SU-DHL-6 (cell line): ENCODE results near the gene MARCO.
"Not testable (repeated sequence)": the region's sequence is repeated elsewhere in the genome, so short reads cannot be mapped to it uniquely, and the experiment has no call there.

Experiments
- H2AFZ ChIP-seq: fragments of 200-600 bp; sonication (generic); 2 replicates; pipeline ENCODE4 v1.6.1; 2014; ENCODE audit warnings: low read depth, mild to moderate bottlenecking, moderate library complexity, mixed read lengths, antibody characterized with exemption, low read length; ENCODE audit not compliant: severe bottlenecking
- H3F3A ChIP-seq: fragments of 200-600 bp; shearing (Covaris generic); 2 replicates; pipeline ENCODE4 v1.6.0; 2016; ENCODE audit warnings: antibody characterized with exemption, mild to moderate bottlenecking; ENCODE audit not compliant: insufficient read depth
- H3K27ac ChIP-seq: fragments of 200-600 bp; sonication (generic); 2 replicates; pipeline ENCODE4 v1.5.1; 2016; ENCODE audit warnings: low read depth, mild to moderate bottlenecking, low read length, moderate library complexity, mixed read lengths
- H3K27me3 ChIP-seq: fragments of 200-600 bp; sonication (generic), shearing (Covaris generic); 2 replicates; pipeline ENCODE4 v1.6.0; 2014; ENCODE audit warnings: mild to moderate bottlenecking, low read length
- H3K36me3 ChIP-seq: fragments of 200-600 bp; sonication (generic); 2 replicates; pipeline ENCODE4 v1.6.1; 2014; ENCODE audit warnings: mild to moderate bottlenecking, low read length, mixed read lengths
- H3K4me2 ChIP-seq: fragments of 300-600, 200-600 bp; shearing (Covaris generic), sonication (generic); 2 replicates; pipeline ENCODE4 v1.6.0; 2014; ENCODE audit warnings: low read length, low read depth, mild to moderate bottlenecking; ENCODE audit not compliant: poor library complexity, severe bottlenecking
- H3K4me3 ChIP-seq: fragments of 200-600 bp; sonication (generic); 2 replicates; pipeline ENCODE4 v1.5.1; 2014; ENCODE audit warnings: antibody characterized with exemption, low read length, mild to moderate bottlenecking, mixed read lengths; ENCODE audit not compliant: insufficient read depth, poor library complexity, severe bottlenecking
- H3K79me2 ChIP-seq: fragments of 200-600 bp; sonication (generic); 2 replicates; pipeline ENCODE4 v1.6.1; 2014; ENCODE audit warnings: mild to moderate bottlenecking, low read length, moderate library complexity; ENCODE audit not compliant: insufficient read depth
- H3K9ac ChIP-seq: fragments of 200-600 bp; sonication (generic); 2 replicates; pipeline ENCODE4 v1.7.0; 2014; ENCODE audit warnings: mild to moderate bottlenecking, low read length
- H3K9me2 ChIP-seq: fragments of 200-600 bp; sonication (generic); replicated peaks from 2 replicates; pipeline ENCODE4 v1.6.1; 2014; ENCODE audit warnings: low read length; ENCODE audit not compliant: insufficient read depth
- H3K9me3 ChIP-seq: fragments of 200-600 bp; sonication (generic); 2 replicates; pipeline ENCODE4 v1.6.1; 2014; ENCODE audit warnings: low read length, mixed read lengths; ENCODE audit not compliant: insufficient read depth
- H4K20me1 ChIP-seq: fragments of 200-600 bp; sonication (generic); 2 replicates; pipeline ENCODE4 v1.6.1; 2014; ENCODE audit warnings: low read depth, mild to moderate bottlenecking, antibody characterized with exemption, low read length, moderate library complexity, mixed read lengths
- CTCF ChIP-seq: fragments of 200-600 bp; sonication (generic); IDR thresholded peaks from one replicate; pipeline ENCODE4 v1.5.1; 2017; ENCODE audit warnings: antibody characterized with exemption, mild to moderate bottlenecking, low read length, moderate library complexity; ENCODE audit not compliant: insufficient read depth, poor library complexity, severe bottlenecking
- EZH2phosphoT487 ChIP-seq: fragments of 200-600 bp; sonication (generic), shearing (Covaris generic); conservative IDR thresholded peaks from 2 replicates; pipeline ENCODE4 v1.6.1; 2018; ENCODE audit warnings: mild to moderate bottlenecking, antibody characterized with exemption, low read length, moderate library complexity, mixed read lengths

Gene MARCO

GRCh38 chr2:118994778-118995177 is 52.8 kb downstream of the MARCO start:
- no peak overlapping the region for H3K4me2 ChIP-seq
- no peaks in the 10 kb centered on the region for H3F3A ChIP-seq
- H3K79me2 ChIP-seq = no peaks in the 10 kb centered on the region
- no peak overlapping the region for H3K27ac ChIP-seq
- H3K9me3 ChIP-seq = no peaks in the 10 kb centered on the region
- H3K9me2 ChIP-seq = no peaks in the 10 kb centered on the region
- TF ChIP-seq CTCF (no peak), EZH2phosphoT487 (no peak)
- H3K9ac ChIP-seq = no peak overlapping the region
- no peaks in the 10 kb centered on the region for H3K27me3 ChIP-seq
- no peaks in the 10 kb centered on the region for H4K20me1 ChIP-seq
- H3K36me3 ChIP-seq = no peaks in the 10 kb centered on the region
- H2AFZ ChIP-seq = no peak overlapping the region
- no peak overlapping the region for H3K4me3 ChIP-seq

- H3K36me3 ChIP-seq, H4K20me1 ChIP-seq, H3K4me3 ChIP-seq, H3K9ac ChIP-seq, H3K27ac ChIP-seq, H3K27me3 ChIP-seq, H3K9me3 ChIP-seq, H3F3A ChIP-seq, H3K79me2 ChIP-seq, H2AFZ ChIP-seq, H3K4me2 ChIP-seq, H3K9me2 ChIP-seq: not testable (repeated sequence)
Measured at GRCh38 chr2:119003856-119004255, 61.9 kb downstream of the MARCO start.

DNA sequence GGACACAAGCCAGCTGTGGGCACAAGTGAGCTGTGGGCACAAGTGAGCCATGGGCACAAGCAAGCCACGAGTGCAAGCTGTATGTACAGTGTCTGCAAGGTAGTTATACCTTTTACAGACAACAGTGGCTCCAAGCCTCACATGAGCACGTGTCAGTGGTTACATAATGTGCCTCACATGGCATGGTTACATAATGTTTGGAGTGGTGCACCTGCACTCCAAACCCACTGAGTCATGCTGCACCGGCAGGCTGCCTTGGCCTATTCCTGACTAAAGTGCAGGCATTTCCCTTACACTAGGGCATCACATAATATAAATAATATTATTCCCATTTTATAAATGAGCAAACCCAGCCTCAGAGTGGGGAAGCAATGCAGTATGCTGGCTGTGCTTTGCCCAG is 62.6 kb downstream of the MARCO start:
- H3K9ac ChIP-seq = no peak overlapping the region
- no peak overlapping the region for H3K4me2 ChIP-seq
- H3K9me3 ChIP-seq = no peaks in the 10 kb centered on the region
- no peak overlapping the region for H3K4me3 ChIP-seq
- H2AFZ ChIP-seq = no peak overlapping the region
- H3F3A ChIP-seq = no peaks in the 10 kb centered on the region
- TF ChIP-seq CTCF = no peak
- TF ChIP-seq EZH2phosphoT487 = no peak
- H3K27ac ChIP-seq = no peak overlapping the region
- no peaks in the 10 kb centered on the region for H3K79me2 ChIP-seq
- no peaks in the 10 kb centered on the region for H3K36me3 ChIP-seq
- no peaks in the 10 kb centered on the region for H3K27me3 ChIP-seq
- no peaks in the 10 kb centered on the region for H3K9me2 ChIP-seq
- H4K20me1 ChIP-seq = no peaks in the 10 kb centered on the region

GRCh38 chr2:119005051-119005450 is 63.1 kb downstream of the MARCO start:
- no peaks in the 10 kb centered on the region for H3K9me3 ChIP-seq
- TF ChIP-seq EZH2phosphoT487 = no peak
- no peak for TF ChIP-seq CTCF
- no peaks in the 10 kb centered on the region for H3K27me3 ChIP-seq
- no peaks in the 10 kb centered on the region for H3K9me2 ChIP-seq
- no peaks in the 10 kb centered on the region for H3K36me3 ChIP-seq
- H3F3A ChIP-seq = no peaks in the 10 kb centered on the region
- no peak overlapping the region for H3K4me2 ChIP-seq
- no peak overlapping the region for H3K27ac ChIP-seq
- no peaks in the 10 kb centered on the region for H3K79me2 ChIP-seq
- H4K20me1 ChIP-seq = no peaks in the 10 kb centered on the region
- no peak overlapping the region for H2AFZ ChIP-seq
- no peak overlapping the region for H3K9ac ChIP-seq
- no peak overlapping the region for H3K4me3 ChIP-seq
